H1 (cell line): ENCODE results near the gene OSR1. TPM values are rescaled to one million over a fixed set of nuclear protein-coding genes. Genes with fewer than 3 reads are reported as not detected.

ENCODE experiments used
- CTCF ChIA-PET: fragments of 300-600 bp; sonication (Branson Sonifier 250); formaldehyde crosslinking; loops from one replicate; lab custom pipeline; 2021; ENCODE audit not compliant: partially characterized antibody; lab: Charles Lee
- POLR2A ChIA-PET: fragments of 300-600 bp; sonication (Branson Sonifier 250); formaldehyde crosslinking; loops from one replicate; lab custom pipeline; 2021; ENCODE audit warnings: inconsistent platforms; ENCODE audit not compliant: partially characterized antibody; lab: Charles Lee
- DNase-seq, 2 experiments: peaks; one replicate each; pipeline versions ENCODE4 v3.0.0 to v3.0.0-alpha.2; 2010 to 2022; ENCODE audit warnings: low spot score in 2 of 2, low read depth in 1 of 2, mixed read lengths in 1 of 2
- FAIRE-seq: peaks from 2 replicates; lab custom pipeline; 2011; peaks lifted over from hg19 to GRCh38; lab: Jason Lieb, UNC
- H2AFZ ChIP-seq: 2 replicates; pipeline ENCODE4 v1.8.1; 2012; ENCODE audit warnings: low read length, inconsistent platforms
- H2AK5ac ChIP-seq: 2 replicates; pipeline ENCODE4 v1.6.1; 2013; ENCODE audit warnings: low read depth, low read length
- H2BK120ac ChIP-seq: replicated peaks from 2 replicates; pipeline ENCODE3; 2013; ENCODE audit warnings: low read depth, low read length, inconsistent platforms
- H2BK12ac ChIP-seq: 2 replicates; pipeline ENCODE4 v1.6.1; 2013; ENCODE audit warnings: low read depth, low read length
- H2BK15ac ChIP-seq: 2 replicates; pipeline ENCODE4 v1.6.1; 2013; ENCODE audit warnings: low read length
- H2BK20ac ChIP-seq: 2 replicates; pipeline ENCODE4 v1.6.1; 2013; ENCODE audit warnings: low read length
- H2BK5ac ChIP-seq: 2 replicates; pipeline ENCODE4 v1.6.1; 2013; ENCODE audit warnings: low read depth, low read length
- H3K14ac ChIP-seq: 2 replicates; pipeline ENCODE4 v1.6.1; 2013; ENCODE audit warnings: inconsistent platforms; ENCODE audit not compliant: insufficient read length
- H3K18ac ChIP-seq: 2 replicates; pipeline ENCODE4 v1.6.1; 2013; ENCODE audit warnings: low read length; ENCODE audit errors: extremely low read depth
- H3K23ac ChIP-seq: 2 replicates; pipeline ENCODE4 v1.6.1; 2013; ENCODE audit warnings: inconsistent platforms; ENCODE audit not compliant: insufficient read length
- H3K23me2 ChIP-seq: 2 replicates; pipeline ENCODE4 v1.6.1; 2013; ENCODE audit warnings: low read depth, low read length
- H3K27ac ChIP-seq: 2 replicates; pipeline ENCODE4 v1.6.1; 2011; ENCODE audit warnings: low read depth, low read length, inconsistent platforms
- H3K27me3 ChIP-seq, 4 experiments: replicated peaks in 1 of 4; 1 replicate in 1 of 4; 2 replicates in 3 of 4; pipeline versions ENCODE4 v1.6.1 to v1.8.1; 2011 to 2013; ENCODE audit warnings: low read length in 3 of 4, mild to moderate bottlenecking in 3 of 4, inconsistent platforms in 2 of 4, mixed read lengths in 2 of 4, moderate library complexity in 1 of 4; ENCODE audit not compliant: control insufficient read depth in 3 of 4, insufficient read depth in 3 of 4; ENCODE audit errors: extremely low read depth in 1 of 4
- H3K36me3 ChIP-seq, 4 experiments: 2 replicates each; pipeline versions ENCODE4 v1.6.1 to v1.8.1; 2011 to 2013; ENCODE audit warnings: mild to moderate bottlenecking in 4 of 4, low read length in 3 of 4, moderate library complexity in 2 of 4, control low read depth in 1 of 4, inconsistent platforms in 1 of 4; ENCODE audit not compliant: insufficient read depth in 4 of 4, control insufficient read depth in 2 of 4
- H3K4ac ChIP-seq: replicated peaks from 2 replicates; pipeline ENCODE3; 2013; ENCODE audit warnings: low read length, low read depth, mixed read lengths, inconsistent platforms; ENCODE audit not compliant: insufficient read length
- H3K4me1 ChIP-seq, 4 experiments: replicated peaks in 1 of 4; 1 replicate in 1 of 4; 2 replicates in 3 of 4; pipeline versions ENCODE4 v1.6.1 to v1.8.1; 2011 to 2013; ENCODE audit warnings: low read length in 3 of 4, inconsistent platforms in 2 of 4, mixed read lengths in 1 of 4; ENCODE audit not compliant: insufficient read depth in 4 of 4, control insufficient read depth in 3 of 4
- H3K4me2 ChIP-seq, 2 experiments: 2 replicates each; pipeline versions ENCODE4 v1.6.1 to v1.8.1; 2011 to 2013; ENCODE audit warnings: low read depth in 2 of 2, low read length in 2 of 2, control low read depth in 1 of 2, inconsistent platforms in 1 of 2, mild to moderate bottlenecking in 1 of 2; ENCODE audit not compliant: insufficient read depth in 1 of 2
- H3K4me3 ChIP-seq, 4 experiments: fragments of 200-600, 300-600 bp in 1 of 4; sonication (generic), shearing (Covaris generic), sonication (Bioruptor Twin) in 1 of 4; 2 replicates each; pipeline versions ENCODE4 v1.5.1 to v1.8.1; 2011 to 2016; ENCODE audit warnings: low read length in 4 of 4, low read depth in 3 of 4, control low read depth in 2 of 4, inconsistent platforms in 2 of 4, mild to moderate bottlenecking in 2 of 4, mixed read lengths in 1 of 4, moderate library complexity in 1 of 4; ENCODE audit not compliant: insufficient read depth in 2 of 4; ENCODE audit errors: extremely low read depth in 1 of 4
- H3K56ac ChIP-seq: replicated peaks from 2 replicates; pipeline ENCODE3; 2013; ENCODE audit warnings: low read depth, mild to moderate bottlenecking, mixed read lengths, low read length, inconsistent platforms; ENCODE audit not compliant: insufficient read length
- H3K79me1 ChIP-seq: 2 replicates; pipeline ENCODE4 v1.6.1; 2013; ENCODE audit warnings: low read depth, low read length, control low read depth
- H3K79me2 ChIP-seq, 2 experiments: 2 replicates each; pipeline versions ENCODE4 v1.6.1 to v1.8.1; 2012 to 2013; ENCODE audit warnings: low read length in 2 of 2, mild to moderate bottlenecking in 2 of 2, inconsistent platforms in 1 of 2; ENCODE audit not compliant: insufficient read depth in 2 of 2, control insufficient read depth in 1 of 2
- H3K9ac ChIP-seq, 4 experiments: replicated peaks in 1 of 4; 1 replicate in 1 of 4; 2 replicates in 3 of 4; pipeline versions ENCODE4 v1.6.1 to v1.8.1; 2011 to 2013; ENCODE audit warnings: low read depth in 3 of 4, low read length in 3 of 4, control low read depth in 2 of 4, mild to moderate bottlenecking in 2 of 4, moderate library complexity in 2 of 4, inconsistent platforms in 1 of 4; ENCODE audit errors: extremely low read depth in 1 of 4
- H3K9me3 ChIP-seq, 2 experiments: 2 replicates each; pipeline versions ENCODE4 v1.6.1 to v1.8.1; 2012 to 2013; ENCODE audit warnings: mild to moderate bottlenecking in 2 of 2, moderate library complexity in 2 of 2, control low read depth in 1 of 2, inconsistent platforms in 1 of 2, low read depth in 1 of 2, low read length in 1 of 2, mixed read lengths in 1 of 2; ENCODE audit not compliant: insufficient read depth in 2 of 2
- H4K20me1 ChIP-seq, 2 experiments: replicated peaks in 1 of 2; 2 replicates each; pipeline versions ENCODE3 to v1.8.1; 2011 to 2013; ENCODE audit warnings: inconsistent platforms in 2 of 2, low read length in 2 of 2, mild to moderate bottlenecking in 1 of 2; ENCODE audit not compliant: insufficient read depth in 2 of 2, control insufficient read depth in 1 of 2
- H4K5ac ChIP-seq: 2 replicates; pipeline ENCODE4 v1.6.1; 2013; ENCODE audit warnings: low read length, low read depth, mixed read lengths, inconsistent platforms; ENCODE audit not compliant: insufficient read length
- H4K8ac ChIP-seq: 2 replicates; pipeline ENCODE4 v1.8.0; 2013; ENCODE audit warnings: mild to moderate bottlenecking, moderate library complexity, low read length, inconsistent platforms; ENCODE audit not compliant: insufficient read depth; ENCODE audit errors: extremely low read depth
- H4K91ac ChIP-seq: replicated peaks from 2 replicates; pipeline ENCODE3; 2013; ENCODE audit warnings: low read length, mixed read lengths, inconsistent platforms; ENCODE audit not compliant: insufficient read length
- CBX8 ChIP-seq: fragments of 300-800, 300-1000 bp; sonication (generic); IDR thresholded peaks from 2 replicates; pipeline ENCODE4 v1.7.1; 2016; ENCODE audit warnings: low read depth, low read length, borderline replicate concordance
- EZH2 ChIP-seq: fragments of 200-600 bp; sonication (generic); IDR thresholded peaks from 2 replicates; pipeline ENCODE4 v1.7.1; 2012; ENCODE audit warnings: low read depth, mild to moderate bottlenecking, moderate library complexity, low read length, inconsistent platforms; ENCODE audit not compliant: severe bottlenecking
- HDAC6 ChIP-seq: IDR thresholded peaks from one replicate; pipeline ENCODE4 v1.7.1; 2012; ENCODE audit warnings: low read depth, mild to moderate bottlenecking, inconsistent platforms, low read length, moderate library complexity
- KDM4A ChIP-seq: IDR thresholded peaks from one replicate; pipeline ENCODE4 v1.7.1; 2012; ENCODE audit warnings: low read depth, mild to moderate bottlenecking, moderate library complexity, low read length, inconsistent platforms; ENCODE audit not compliant: severe bottlenecking
- POU5F1 ChIP-seq: IDR thresholded peaks from 2 replicates; pipeline ENCODE4 v1.6.1; 2011; ENCODE audit warnings: low read depth, mild to moderate bottlenecking, low read length, moderate library complexity
- RNF2 ChIP-seq: fragments of 200-900, 300-1000 bp; sonication (generic); IDR thresholded peaks from 2 replicates; pipeline ENCODE4 v1.7.1; 2016; ENCODE audit warnings: borderline replicate concordance, low read depth, mild to moderate bottlenecking, antibody characterized with exemption, low read length; ENCODE audit not compliant: poor library complexity, severe bottlenecking; ENCODE audit errors: missing control alignments
- SUZ12 ChIP-seq: fragments of 200-600 bp; sonication (generic); IDR thresholded peaks from 2 replicates; pipeline ENCODE4 v1.6.1; 2012; ENCODE audit warnings: mild to moderate bottlenecking, inconsistent platforms, low read length, moderate library complexity, mixed read lengths
- WGBS, 2 experiments: shearing (Covaris generic) in 1 of 2; methylation state at CpG; one replicate each; pipeline versions ENCODE4 v1.1.6 to v1.1.7; 2013 to 2015; ENCODE audit warnings: low lambda C conversion rate in 2 of 2, mixed read lengths in 2 of 2, inconsistent platforms in 1 of 2, low coverage in 1 of 2, missing lambda C conversion rate in 1 of 2; ENCODE audit not compliant: insufficient replicate concordance in 2 of 2, insufficient coverage in 1 of 2, insufficient read length in 1 of 2; ENCODE audit errors: extremely low coverage in 1 of 2, missing lambda C conversion rate in 1 of 2; 5-methylcytosine and 5-hydroxymethylcytosine counted together
- polyA plus RNA-seq, 7 experiments: library from polyadenylated mRNA; depleted of rRNA in 3 of 7; stranded (reverse) in 5 of 7; unstranded in 2 of 7; fragments of >200 nt in 5 of 7; fragments of 200-250 nt in 2 of 7; gene quantifications; 1 replicate in 5 of 7; 2 replicates in 1 of 7; 4 replicates in 1 of 7; pipeline versions ENCODE4 v1.2.1 to v1.2.3, GENCODE V29; 2011 to 2013; ENCODE audit warnings: missing spikeins in 2 of 7, mixed read lengths in 2 of 7
- total RNA-seq: library from RNA; stranded (reverse); fragmentation: NEBNext Ultra II Directional; extraction: Animal tissue kit (Norgen Biotek cat#: 25700); gene quantifications from 2 replicates; pipeline ENCODE4 v1.2.1, GENCODE V29; 2021

Gene OSR1
- total and polyA plus RNA-seq, 2 of the 8 experiments (the other 6 are each of a cell fraction or from before 2014, with no cell fraction given): 0.05 to 0.22 TPM

DNA sequence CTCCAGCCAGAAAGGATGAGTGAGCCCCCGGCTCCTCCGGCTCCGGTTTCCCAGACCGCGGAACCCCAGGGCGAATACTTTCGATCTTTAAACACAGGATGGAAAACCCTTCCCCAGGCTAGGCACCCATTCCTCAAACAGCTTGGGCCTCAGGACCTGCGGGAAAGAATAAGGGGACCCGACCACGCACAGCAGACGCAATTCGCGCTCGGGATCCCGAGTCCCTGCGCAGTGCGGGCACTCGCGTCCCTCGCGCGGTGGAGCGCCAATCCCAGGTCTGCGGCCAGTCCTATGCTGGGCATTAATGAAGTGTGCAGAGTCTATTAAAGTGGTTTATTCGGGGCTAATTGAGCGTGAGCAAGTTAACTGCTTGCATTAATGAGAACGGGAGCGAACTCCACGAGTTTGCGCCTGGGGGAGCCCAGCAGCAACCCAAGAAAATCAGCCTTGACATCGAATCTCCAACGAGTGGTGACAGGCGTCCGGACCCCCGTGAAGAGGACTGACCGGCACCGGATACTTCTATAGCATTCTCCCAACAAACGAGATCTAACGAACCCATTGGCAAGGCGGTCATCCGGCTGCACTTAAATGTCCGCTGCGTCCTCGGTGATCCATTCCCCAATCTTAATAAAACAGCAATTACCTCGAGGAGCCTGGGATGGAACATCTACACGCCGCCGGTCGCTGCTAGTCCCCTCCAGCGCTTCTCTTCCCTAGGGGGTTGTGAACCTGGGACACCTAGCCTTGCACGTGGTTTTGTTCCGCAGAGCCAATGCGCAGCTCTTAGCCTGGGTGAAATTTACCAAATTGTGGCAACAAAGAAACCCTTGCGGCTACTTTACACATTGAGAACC lies 1.6 kb downstream of the OSR1 start:
- peaks cover 25 to 50% of the 10 kb centered on the region in 2 experiments for H4K20me1 ChIP-seq
- H3K14ac ChIP-seq: no peak overlapping the region
- 5% methylated on average over 49 of the region's 54 CpGs; no CpG with 5 or more reads in 1 of the 2 experiments for WGBS, 2 experiments
- no peaks in the 10 kb centered on the region for H3K9me3 ChIP-seq
- 0 out of 8 replicates have a peak, but pooled peaks cover 0 to 6% (median 0%) of the 10 kb centered on the region in 4 experiments for H3K36me3 ChIP-seq
- H2AK5ac ChIP-seq: peak overlapping the region; percentile 44; the same call in 1 of the 2 replicates
- POLR2A ChIA-PET: no interaction called here
- FAIRE-seq (peak; percentile 19), DNase-seq (no peak)
- no peaks in the 10 kb centered on the region for H3K79me2 ChIP-seq
- H3K9ac ChIP-seq: no peak overlapping the region
- H3K4me1 ChIP-seq: peaks cover 9 to 50% (median 27%) of the 10 kb centered on the region in 4 experiments
- TF ChIP-seq KDM4A (peak; percentile 7), HDAC6 (no peak), EZH2 (peak; percentile 97), POU5F1 (no peak), RNF2 (peak; percentile 94), CBX8 (peak; percentile 99), SUZ12 (peak; percentile 89)
- H4K5ac ChIP-seq: no peak overlapping the region
- H4K8ac ChIP-seq: no peak overlapping the region
- H3K79me1 ChIP-seq: no peaks in the 10 kb centered on the region; the same call in 1 of the 2 replicates
- CTCF ChIA-PET: interaction anchor here (1.0 to 5.4 kb wide), 2 partner anchors 6 to 347 kb away, joined by 7 to 104 read pairs; no protein-coding TSS in a partner anchor
- H3K27me3 ChIP-seq: peaks cover 96 to 99% (median 98%) of the 10 kb centered on the region in 4 experiments
- no peak overlapping the region for H3K23ac ChIP-seq
- H3K18ac ChIP-seq: no peak overlapping the region; the same call in 1 of the 2 replicates
- no peak overlapping the region for H2AFZ ChIP-seq
- no peak overlapping the region for H3K56ac ChIP-seq
- H2BK12ac ChIP-seq: no peak overlapping the region
- H3K27ac ChIP-seq: no peak overlapping the region
- no peak overlapping the region for H2BK120ac ChIP-seq
- H2BK20ac ChIP-seq: no peak overlapping the region
- H3K4me3 ChIP-seq: peak overlapping the region in 3 of 4 experiments; percentile 6 to 59 (median 14); a peak in 5 of 8 replicates
- peak overlapping the region; percentile 86 to 90 for H3K4me2 ChIP-seq
- H2BK5ac ChIP-seq: no peak overlapping the region
- peaks cover 5% of the 10 kb centered on the region; the same call in 1 of the 2 replicates for H3K23me2 ChIP-seq
- no peak overlapping the region for H2BK15ac ChIP-seq
- H3K4ac ChIP-seq: no peak overlapping the region
- H4K91ac ChIP-seq: no peak overlapping the region
